GM21367 (cell line): ENCODE results near the gene ARL6IP5.

Source experiments
- ATAC-seq: cut with Tn5 transposase; IDR thresholded peaks from one replicate; pipeline ENCODE4 v1.9.1; 2021; ENCODE audit not compliant: unreplicated experiment

ARL6IP5 gene

GRCh38 chr3:69085833-69086722, 1.3 kb downstream of the ARL6IP5 start:
- ATAC-seq = no peak

- ATAC-seq = no peak
Measured at GRCh38 chr3:69087030-69087791, 2.5 kb downstream of the ARL6IP5 start.

- peak; percentile 11 for ATAC-seq
Measured at GRCh38 chr3:69088063-69088462, 3.3 kb downstream of the ARL6IP5 start.

- ATAC-seq = no peak
Measured at GRCh38 chr3:69090021-69090420, 5.3 kb downstream of the ARL6IP5 start.

GRCh38 chr3:69091389-69092029, 6.8 kb downstream of the ARL6IP5 start:
- no peak for ATAC-seq

- ATAC-seq = peak; percentile 67
Measured at GRCh38 chr3:69092030-69092516, 7.3 kb downstream of the ARL6IP5 start.

GRCh38 chr3:69094467-69095205, 9.9 kb downstream of the ARL6IP5 start:
- no peak for ATAC-seq

GRCh38 chr3:69095636-69096035, 10.9 kb downstream of the ARL6IP5 start:
- no peak for ATAC-seq

GRCh38 chr3:69096299-69096698, 11.6 kb downstream of the ARL6IP5 start:
- no peak for ATAC-seq

- ATAC-seq = no peak
Measured at GRCh38 chr3:69097407-69098086, 12.8 kb downstream of the ARL6IP5 start.

- no peak for ATAC-seq
Measured at GRCh38 chr3:69099576-69099975, 14.8 kb downstream of the ARL6IP5 start.

- no peak for ATAC-seq
Measured at GRCh38 chr3:69102384-69102783, 17.6 kb downstream of the ARL6IP5 start.

- no peak for ATAC-seq
Measured at GRCh38 chr3:69103123-69103522, 18.4 kb downstream of the ARL6IP5 start.

GRCh38 chr3:69104586-69104985, 19.8 kb downstream of the ARL6IP5 start:
- ATAC-seq = no peak

- ATAC-seq = no peak
Measured at GRCh38 chr3:69105320-69105719, 20.6 kb downstream of the ARL6IP5 start.

GRCh38 chr3:69107841-69108240, 23.1 kb downstream of the ARL6IP5 start:
- ATAC-seq = no peak

- no peak for ATAC-seq
Measured at GRCh38 chr3:69108811-69109210, 24.1 kb downstream of the ARL6IP5 start.

- ATAC-seq = no peak
Measured at GRCh38 chr3:69110941-69111546, 26.3 kb downstream of the ARL6IP5 start.

GRCh38 chr3:69113536-69113935, 28.8 kb downstream of the ARL6IP5 start:
- ATAC-seq = no peak

- no peak for ATAC-seq
Measured at GRCh38 chr3:69115731-69116130, 31.0 kb downstream of the ARL6IP5 start.
